ENCODE results near the gene DGCR2. TPM values are rescaled to one million over a fixed set of nuclear protein-coding genes. Genes with fewer than 3 reads are reported as not detected.

The DGCR2 gene
- total and polyA plus RNA-seq, 10 of the 15 experiments (the other 5 are each of a cell fraction or from before 2014, with no cell fraction given), result 0.19 to 28.4 (median 16.0) TPM

GRCh38 chr22:19058713-19059451 lies 63.3 kb downstream of the DGCR2 start (continued):
- TF ChIP-seq ETV6 (conservative IDR thresholded peaks at IDR 0.05 in 1 of 2, IDR thresholded peaks at IDR 0.05 in 1 of 2; ENCODE audit: borderline replicate concordance in 1 of 2, low read depth in 1 of 2) (no peak), BACH1 (IDR thresholded peaks at IDR 0.05; ENCODE audit: borderline replicate concordance) (no peak), CREB1 (IDR thresholded peaks at IDR 0.05; ENCODE audit: low read depth) (no peak), CBX3 (IDR thresholded peaks at IDR 0.05; ENCODE audit: borderline replicate concordance, low read depth) (no peak), GABPA (IDR thresholded peaks at IDR 0.05; ENCODE audit: low read depth) (no peak), SPI1 (IDR thresholded peaks at IDR 0.05; ENCODE audit: borderline replicate concordance, insufficient read depth, low read depth, low read length) (no peak), DPF2 (IDR thresholded peaks at IDR 0.05) (no peak)

DNA sequence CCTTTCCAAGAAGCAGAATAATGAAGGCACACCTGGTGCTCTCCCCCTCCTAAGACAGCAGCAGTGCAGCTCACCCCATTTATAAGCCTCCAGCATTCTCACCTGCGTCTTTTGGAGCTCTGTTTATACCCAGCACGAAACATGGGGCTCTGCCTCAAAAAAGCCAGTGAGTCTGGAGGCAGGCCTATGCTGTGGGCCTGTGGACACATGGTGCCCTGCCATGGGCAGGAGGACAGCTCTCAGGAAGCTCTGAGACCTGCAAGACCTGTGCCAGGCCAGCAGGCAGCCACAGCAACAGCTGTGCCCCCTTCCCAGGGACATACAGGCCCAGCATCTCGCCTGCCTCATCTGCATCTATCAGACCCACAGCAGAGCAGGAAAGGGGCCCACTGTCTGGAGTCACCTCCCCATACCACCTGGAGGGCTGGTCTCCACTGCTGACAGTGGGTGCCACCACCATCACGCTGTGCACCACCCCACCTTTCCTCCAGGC lies 64.2 kb downstream of the DGCR2 start:
- H3K9ac ChIP-seq (ENCODE audit: control insufficient read depth, insufficient read depth, low read length), result no peak overlapping the region
- no peak overlapping the region for H3K27ac ChIP-seq (ENCODE audit: control insufficient read depth, insufficient read depth)
- no peaks in the 10 kb centered on the region for H3K79me2 ChIP-seq (ENCODE audit: control insufficient read depth, insufficient read depth, low read length)
- no peak for ATAC-seq
- no peak for FAIRE-seq
- BruUV-seq (replicated peaks), result no TSS peak
- intact Hi-C loops (cut with micrococcal nuclease; ENCODE audit: unreplicated experiment) (no loop called here), in situ Hi-C loops (cut with MboI) (no loop called here)
- no peaks in the 10 kb centered on the region for H3K9me3 ChIP-seq (replicated peaks; ENCODE audit: control insufficient read depth, insufficient read depth, low read length)
- TF ChIP-seq, protein P1, sequence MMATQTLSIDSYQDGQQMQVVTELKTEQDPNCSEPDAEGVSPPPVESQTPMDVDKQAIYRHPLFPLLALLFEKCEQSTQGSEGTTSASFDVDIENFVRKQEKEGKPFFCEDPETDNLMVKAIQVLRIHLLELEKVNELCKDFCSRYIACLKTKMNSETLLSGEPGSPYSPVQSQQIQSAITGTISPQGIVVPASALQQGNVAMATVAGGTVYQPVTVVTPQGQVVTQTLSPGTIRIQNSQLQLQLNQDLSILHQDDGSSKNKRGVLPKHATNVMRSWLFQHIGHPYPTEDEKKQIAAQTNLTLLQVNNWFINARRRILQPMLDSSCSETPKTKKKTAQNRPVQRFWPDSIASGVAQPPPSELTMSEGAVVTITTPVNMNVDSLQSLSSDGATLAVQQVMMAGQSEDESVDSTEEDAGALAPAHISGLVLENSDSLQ (IDR thresholded peaks at IDR 0.05), result no peak
- TF ChIP-seq MYB (IDR thresholded peaks at IDR 0.05; ENCODE audit: borderline replicate concordance, low read depth, low read length) (no peak), CEBPB (IDR thresholded peaks at IDR 0.05; ENCODE audit: borderline replicate concordance in 1 of 2, low read depth in 2 of 2, low read length in 2 of 2) (no peak), SIX5 (IDR thresholded peaks at IDR 0.05; ENCODE audit: low read depth, low read length, severe bottlenecking) (no peak), USF1 (IDR thresholded peaks at IDR 0.05; ENCODE audit: borderline replicate concordance, extremely low read length, insufficient read depth, low read depth, low read length) (no peak)
- peaks cover 12 to 16% of the 10 kb centered on the region in 2 experiments; a peak in 3 of 4 replicates for H3K36me3 ChIP-seq (ENCODE audit: control insufficient read depth in 2 of 2, insufficient read depth in 2 of 2, low read length in 1 of 2)
- no peak overlapping the region for H3K4me2 ChIP-seq (ENCODE audit: control insufficient read depth, insufficient read depth)
- RAD21 ChIA-PET (ENCODE audit: unreplicated experiment), result no interaction called here
- no peaks in the 10 kb centered on the region for H4K20me1 ChIP-seq (ENCODE audit: control insufficient read depth, insufficient read depth)
- no peaks in the 10 kb centered on the region for H3K27me3 ChIP-seq (replicated peaks in 1 of 2; ENCODE audit: control insufficient read depth in 2 of 2, insufficient read depth in 2 of 2, low read length in 1 of 2)
- no peak for DNase-seq (ENCODE audit: low read depth, low spot score)
- SMC1A ChIA-PET (ENCODE audit: uncharacterized antibody, unreplicated experiment), result no interaction called here
- no peaks in the 10 kb centered on the region for H3K4me1 ChIP-seq (ENCODE audit: control insufficient read depth, insufficient read depth, low read length)
- whole genome bisulfite sequencing (ENCODE audit: insufficient coverage, insufficient replicate concordance, low lambda C conversion rate, missing lambda C conversion rate), result 64% methylated on average over 4 of the region's 4 CpGs
- no peak overlapping the region for H3K4me3 ChIP-seq
- no peak overlapping the region for H2AFZ ChIP-seq (ENCODE audit: control insufficient read depth, low read depth, low read length)
- CTCF ChIA-PET, result interaction anchor here (0.5 to 0.8 kb wide), 2 partner anchors 25 to 59 kb away, joined by 3 to 4 read pairs; no protein-coding TSS in a partner anchor
- POLR2A ChIA-PET, result no interaction called here
